Lower leg skin (tissue), 3 donors: ENCODE data around the gene ARNT2.

Experiments
- CTCF ChIP-seq, 3 donors: fragments of 450-650 bp; IDR thresholded peaks; one replicate each; pipeline ENCODE4 v1.5.1; 2016; ENCODE audit warnings: antibody characterized with exemption in 3 of 3, mild to moderate bottlenecking in 3 of 3, moderate library complexity in 2 of 3
- POLR2A ChIP-seq, 2 donors: fragments of 450-650 bp; IDR thresholded peaks; one replicate each; pipeline ENCODE4 v1.6.1; 2016 to 2017; ENCODE audit warnings: antibody characterized with exemption in 2 of 2, mild to moderate bottlenecking in 1 of 2, moderate library complexity in 1 of 2

GRCh38 chr15:80434926-80435720 is 30.9 kb downstream of the ARNT2 start:
- TF ChIP-seq CTCF (IDR thresholded peaks at IDR 0.05) (no peak), POLR2A (IDR thresholded peaks at IDR 0.05) (no peak)
